ENCODE results near the gene ZNF384.

The ZNF384 gene

GRCh38 chr12:6644257-6644596, 44.9 kb downstream of the ZNF384 start:
- DNase-seq (ENCODE audit: insufficient read length, low spot score) (no peak), FAIRE-seq (no peak)
- TF ChIP-seq SPI1 (IDR thresholded peaks at IDR 0.05; ENCODE audit: low read depth, low read length) (peak; percentile 86), POU2F2 (IDR thresholded peaks at IDR 0.05; ENCODE audit: low read depth, low read length) (no peak)

- DNase-seq (ENCODE audit: insufficient read length, low spot score) (no peak), FAIRE-seq (peak; percentile 33)
- TF ChIP-seq TAF1 (IDR thresholded peaks at IDR 0.05; ENCODE audit: low read depth, low read length) (no peak), POLR2A (IDR thresholded peaks at IDR 0.05; ENCODE audit: low read depth, low read length) (no peak), SPI1 (IDR thresholded peaks at IDR 0.05; ENCODE audit: low read depth, low read length) (peak; percentile 82)
Measured at GRCh38 chr12:6643569-6644256, 45.5 kb downstream of the ZNF384 start.

GRCh38 chr12:6641131-6641530, 48.0 kb downstream of the ZNF384 start:
- DNase-seq (ENCODE audit: insufficient read length, low spot score) = no peak
- TF ChIP-seq POLR2AphosphoS5 (IDR thresholded peaks at IDR 0.05; ENCODE audit: low read depth, low read length) (no peak), SPI1 (IDR thresholded peaks at IDR 0.05; ENCODE audit: low read depth, low read length) (no peak), TAF1 (IDR thresholded peaks at IDR 0.05; ENCODE audit: low read depth, low read length) (no peak), POU2F2 (IDR thresholded peaks at IDR 0.05; ENCODE audit: low read depth, low read length) (no peak), POLR2A (IDR thresholded peaks at IDR 0.05; ENCODE audit: low read depth, low read length) (no peak), PAX5 (IDR thresholded peaks at IDR 0.05; ENCODE audit: insufficient read depth, low read length, severe bottlenecking) (no peak)
- FAIRE-seq = no peak

- no peak for DNase-seq (ENCODE audit: insufficient read length, low spot score)
- FAIRE-seq = no peak
- no peak for TF ChIP-seq POU2F2 (IDR thresholded peaks at IDR 0.05; ENCODE audit: low read depth, low read length)
Measured at GRCh38 chr12:6640497-6640896, 48.7 kb downstream of the ZNF384 start.

- FAIRE-seq (no peak), DNase-seq (ENCODE audit: insufficient read length, low spot score) (no peak)
- no peak for TF ChIP-seq SPI1 (IDR thresholded peaks at IDR 0.05; ENCODE audit: low read depth, low read length)
- no peak for TF ChIP-seq POLR2A (IDR thresholded peaks at IDR 0.05; ENCODE audit: low read depth, low read length)
- TF ChIP-seq POLR2AphosphoS5 (IDR thresholded peaks at IDR 0.05; ENCODE audit: low read depth, low read length) = no peak
- TF ChIP-seq POU2F2 (IDR thresholded peaks at IDR 0.05; ENCODE audit: low read depth, low read length) = no peak
- no peak for TF ChIP-seq PAX5 (IDR thresholded peaks at IDR 0.05; ENCODE audit: insufficient read depth, low read length, severe bottlenecking)
- no peak for TF ChIP-seq TAF1 (IDR thresholded peaks at IDR 0.05; ENCODE audit: low read depth, low read length)
Measured at GRCh38 chr12:6639151-6639801, 49.9 kb downstream of the ZNF384 start.

GRCh38 chr12:6638305-6638704, 50.9 kb downstream of the ZNF384 start:
- DNase-seq (ENCODE audit: insufficient read length, low spot score) (no peak), FAIRE-seq (no peak)
- TF ChIP-seq PAX5 (IDR thresholded peaks at IDR 0.05; ENCODE audit: insufficient read depth, low read length, severe bottlenecking) = no peak
- peak; percentile 69 for TF ChIP-seq SPI1 (IDR thresholded peaks at IDR 0.05; ENCODE audit: low read depth, low read length)

- FAIRE-seq (peak; percentile 93), DNase-seq (ENCODE audit: insufficient read length, low spot score) (no peak)
- TF ChIP-seq PAX5 (IDR thresholded peaks at IDR 0.05; ENCODE audit: insufficient read depth, low read length, severe bottlenecking) = no peak
- no peak for TF ChIP-seq POLR2AphosphoS5 (IDR thresholded peaks at IDR 0.05; ENCODE audit: low read depth, low read length)
- TF ChIP-seq POU2F2 (IDR thresholded peaks at IDR 0.05; ENCODE audit: low read depth, low read length) = peak; percentile 21; the same call in 1 of the 2 replicates
- no peak for TF ChIP-seq SPI1 (IDR thresholded peaks at IDR 0.05; ENCODE audit: low read depth, low read length)
- 0 out of 2 replicates have a peak, but pooled peaks have one; percentile 37 for TF ChIP-seq POLR2A (IDR thresholded peaks at IDR 0.05; ENCODE audit: low read depth, low read length)
- 0 out of 2 replicates have a peak, but pooled peaks have one; percentile 16 for TF ChIP-seq TAF1 (IDR thresholded peaks at IDR 0.05; ENCODE audit: low read depth, low read length)
Measured at GRCh38 chr12:6635856-6636531, 53.2 kb downstream of the ZNF384 start, which contains the start of gene LPAR5. Gene LPAR5, minus strand, starts transcription at chr12:6635959. Its CDS starts 14,711 bp downstream, at chr12:6621248.

- no peak for DNase-seq (ENCODE audit: insufficient read length, low spot score)
- TF ChIP-seq POLR2A (IDR thresholded peaks at IDR 0.05; ENCODE audit: low read depth, low read length) = no peak; the same call in 1 of the 2 replicates
- TF ChIP-seq SPI1 (IDR thresholded peaks at IDR 0.05; ENCODE audit: low read depth, low read length) = 0 out of 2 replicates have a peak, but pooled peaks have one; percentile 17
- FAIRE-seq = no peak
Measured at GRCh38 chr12:6635375-6635855, 53.8 kb downstream of the ZNF384 start.

GRCh38 chr12:6632026-6632983, 56.9 kb downstream of the ZNF384 start:
- TF ChIP-seq PAX5 (IDR thresholded peaks at IDR 0.05; ENCODE audit: insufficient read depth, low read length, severe bottlenecking) (peak; percentile 77), POLR2A (IDR thresholded peaks at IDR 0.05; ENCODE audit: low read depth, low read length) (peak; percentile 86), SPI1 (IDR thresholded peaks at IDR 0.05; ENCODE audit: low read depth, low read length) (peak; percentile 78), POLR2AphosphoS5 (IDR thresholded peaks at IDR 0.05; ENCODE audit: low read depth, low read length) (peak; percentile 67; the same call in 1 of the 2 replicates), TAF1 (IDR thresholded peaks at IDR 0.05; ENCODE audit: low read depth, low read length) (peak; percentile 82), POU2F2 (IDR thresholded peaks at IDR 0.05; ENCODE audit: low read depth, low read length) (0 out of 2 replicates have a peak, but pooled peaks have one; percentile 14)
- DNase-seq (ENCODE audit: insufficient read length, low spot score) (no peak), FAIRE-seq (peak; percentile 90)
